Glutamatergic neuron (in vitro differentiated cells): Measurements from ENCODE around the gene ADARB2. TPM values are rescaled to one million over a fixed set of nuclear protein-coding genes. Genes with fewer than 3 reads are reported as not detected.

ENCODE experiments used
- DNase-seq: peaks from one replicate; pipeline ENCODE4 v3.0.0; 2022
- H3K27ac Mint-ChIP-seq: one replicate; pipeline ENCODE4 v1.8.0; 2020; ENCODE audit warnings: mild to moderate bottlenecking, mixed read lengths, inconsistent platforms; ENCODE audit not compliant: unreplicated experiment
- H3K27me3 Mint-ChIP-seq: one replicate; pipeline ENCODE4 v1.8.0; 2020; ENCODE audit warnings: mild to moderate bottlenecking, moderate library complexity, mixed read lengths, inconsistent platforms; ENCODE audit not compliant: unreplicated experiment
- H3K36me3 Mint-ChIP-seq: one replicate; pipeline ENCODE4 v1.8.0; 2020; ENCODE audit warnings: mild to moderate bottlenecking, mixed read lengths, inconsistent platforms; ENCODE audit not compliant: unreplicated experiment
- H3K4me1 Mint-ChIP-seq: one replicate; pipeline ENCODE4 v1.8.0; 2020; ENCODE audit warnings: mild to moderate bottlenecking, low read depth, mixed read lengths, inconsistent platforms; ENCODE audit not compliant: unreplicated experiment
- H3K4me3 Mint-ChIP-seq: one replicate; pipeline ENCODE4 v1.8.0; 2020; ENCODE audit warnings: mild to moderate bottlenecking, mixed read lengths, inconsistent platforms; ENCODE audit not compliant: unreplicated experiment
- H3K9me3 Mint-ChIP-seq: one replicate; pipeline ENCODE4 v1.8.0; 2020; ENCODE audit warnings: mild to moderate bottlenecking, moderate library complexity, mixed read lengths, inconsistent platforms; ENCODE audit not compliant: unreplicated experiment
- CTCF ChIP-seq: fragments of 200-600 bp; sonication (generic); IDR thresholded peaks from one replicate; pipeline ENCODE4 v1.5.0; 2021; ENCODE audit not compliant: partially characterized antibody, unreplicated experiment
- total RNA-seq: library from RNA; stranded (reverse); fragmentation: NEBNext Ultra II Directional; extraction: Animal tissue kit (Norgen Biotek cat#: 25700); gene quantifications from one replicate; pipeline ENCODE4 v1.2.1, GENCODE V29; 2021; ENCODE audit not compliant: unreplicated experiment

The ADARB2 gene
- total RNA-seq, 1 donor from 2014 or later: 20.6 TPM

DNA sequence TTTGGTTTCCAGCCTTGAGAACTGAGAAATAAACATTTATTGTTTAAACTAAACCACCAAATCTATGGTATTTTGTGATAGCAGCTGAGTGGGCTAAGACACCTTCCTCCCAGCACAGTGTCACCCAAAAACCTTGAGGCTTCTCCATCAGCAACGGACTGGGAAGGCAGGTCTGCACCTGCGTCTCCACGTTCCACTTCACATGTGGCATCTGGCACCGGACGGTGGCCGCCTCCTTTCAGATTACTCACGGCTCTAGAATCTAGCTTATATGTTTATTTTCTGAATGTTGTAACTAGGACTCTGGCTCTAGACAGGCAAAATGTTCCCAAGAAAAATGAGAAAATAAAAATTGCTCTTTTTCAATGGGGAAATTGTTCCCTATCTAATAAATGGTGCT lies 201.0 kb downstream of the ADARB2 start:
- H3K27me3 Mint-ChIP-seq: peaks cover 5% of the 10 kb centered on the region
- no peaks in the 10 kb centered on the region for H3K36me3 Mint-ChIP-seq
- no peak for DNase-seq
- peaks cover 1% of the 10 kb centered on the region for H3K9me3 Mint-ChIP-seq
- H3K4me3 Mint-ChIP-seq: no peak overlapping the region
- no peak for TF ChIP-seq CTCF
- no peak overlapping the region for H3K27ac Mint-ChIP-seq
- peaks cover 2% of the 10 kb centered on the region for H3K4me1 Mint-ChIP-seq

DNA sequence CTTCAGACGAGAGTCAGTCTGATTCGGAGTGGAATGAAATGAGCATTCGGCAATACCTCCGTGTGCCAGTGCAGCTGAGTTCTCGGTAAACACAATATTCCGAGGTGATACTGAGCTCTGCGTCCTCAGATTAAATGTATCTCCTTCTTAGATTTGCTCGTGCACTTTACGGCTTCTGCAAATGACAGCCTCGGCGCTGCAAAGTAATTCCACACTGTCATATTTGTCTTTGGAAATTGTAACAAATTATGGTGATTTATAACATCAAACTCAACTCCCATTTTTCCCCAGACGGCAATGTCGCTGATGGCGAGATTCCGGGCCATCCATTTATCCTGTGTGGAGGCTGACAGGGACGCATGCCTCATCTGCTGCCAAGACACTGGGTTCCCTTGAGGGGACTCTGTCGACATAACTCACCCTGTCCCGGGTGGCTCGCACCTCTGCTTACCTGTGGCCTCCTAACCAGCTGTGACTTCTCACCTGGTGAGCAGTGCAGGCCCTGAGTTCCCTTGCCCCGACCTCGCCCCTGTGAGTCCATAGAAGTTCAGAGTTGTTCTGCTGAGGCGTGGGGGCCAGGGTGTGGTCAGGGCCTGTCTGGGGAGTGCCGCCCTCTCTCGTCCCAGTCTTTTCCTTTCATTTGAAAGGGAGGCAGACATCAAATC lies 201.9 kb downstream of the ADARB2 start:
- peaks cover 4% of the 10 kb centered on the region for H3K9me3 Mint-ChIP-seq
- no peak overlapping the region for H3K4me3 Mint-ChIP-seq
- DNase-seq: no peak
- peaks cover 5% of the 10 kb centered on the region for H3K27me3 Mint-ChIP-seq
- H3K4me1 Mint-ChIP-seq: peaks cover 2% of the 10 kb centered on the region
- no peak for TF ChIP-seq CTCF
- H3K36me3 Mint-ChIP-seq: no peaks in the 10 kb centered on the region
- no peak overlapping the region for H3K27ac Mint-ChIP-seq

DNA sequence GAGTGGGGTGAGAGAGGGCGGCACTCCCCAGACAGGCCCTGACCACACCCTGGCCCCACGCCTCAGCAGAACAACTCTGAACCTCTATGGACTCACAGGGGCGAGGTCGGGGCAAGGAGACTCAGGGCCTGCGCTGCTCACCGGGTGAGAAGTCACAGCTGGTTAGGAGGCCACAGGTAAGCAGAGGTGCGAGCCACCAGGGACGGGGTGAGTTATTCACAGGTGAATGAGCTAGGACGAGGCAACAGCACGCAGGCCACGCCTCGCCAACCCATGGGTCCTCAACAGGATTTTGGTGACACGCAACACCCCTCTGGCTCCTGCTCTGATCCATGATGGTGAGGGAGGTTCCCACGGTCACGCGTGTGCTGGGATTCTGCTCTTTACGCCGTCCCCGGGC lies 202.5 kb downstream of the ADARB2 start:
- H3K4me1 Mint-ChIP-seq: peaks cover 2% of the 10 kb centered on the region
- no peaks in the 10 kb centered on the region for H3K36me3 Mint-ChIP-seq
- DNase-seq: no peak
- H3K27me3 Mint-ChIP-seq: peaks cover 5% of the 10 kb centered on the region
- H3K4me3 Mint-ChIP-seq: no peak overlapping the region
- H3K27ac Mint-ChIP-seq: no peak overlapping the region
- no peak for TF ChIP-seq CTCF
- peaks cover 8% of the 10 kb centered on the region for H3K9me3 Mint-ChIP-seq

- H3K36me3 Mint-ChIP-seq: no peaks in the 10 kb centered on the region
- H3K4me1 Mint-ChIP-seq: no peaks in the 10 kb centered on the region
- no peak for DNase-seq
- TF ChIP-seq CTCF: no peak
- no peak overlapping the region for H3K27ac Mint-ChIP-seq
- H3K27me3 Mint-ChIP-seq: peaks cover 5% of the 10 kb centered on the region
- H3K9me3 Mint-ChIP-seq: peaks cover 11% of the 10 kb centered on the region
- no peak overlapping the region for H3K4me3 Mint-ChIP-seq
Observed at GRCh38 chr10:1532636-1533035, 204.7 kb downstream of the ADARB2 start.

- Mint-ChIP-seq H3K4me1 (no peaks in the 10 kb centered on the region), H3K4me3 (no peak overlapping the region), H3K9me3 (peaks cover 11% of the 10 kb centered on the region), H3K27me3 (peaks cover 4% of the 10 kb centered on the region), H3K27ac (no peak overlapping the region), H3K36me3 (no peaks in the 10 kb centered on the region)
- DNase-seq: no peak
- no peak for TF ChIP-seq CTCF
Observed at GRCh38 chr10:1531883-1532597, 205.3 kb downstream of the ADARB2 start.
